Effector CD8-positive, alpha-beta T cell (primary cell): ENCODE data around the gene HIBCH.

Experiments used
- DNase-seq: peaks from one replicate; lab custom pipeline; 2025; lab: John Stamatoyannopoulos, UW

HIBCH gene

GRCh38 chr2:190188289-190188688 is 131.3 kb downstream of the HIBCH start:
- no peak for DNase-seq

GRCh38 chr2:190186238-190186637 is 133.4 kb downstream of the HIBCH start:
- DNase-seq: no peak

DNA sequence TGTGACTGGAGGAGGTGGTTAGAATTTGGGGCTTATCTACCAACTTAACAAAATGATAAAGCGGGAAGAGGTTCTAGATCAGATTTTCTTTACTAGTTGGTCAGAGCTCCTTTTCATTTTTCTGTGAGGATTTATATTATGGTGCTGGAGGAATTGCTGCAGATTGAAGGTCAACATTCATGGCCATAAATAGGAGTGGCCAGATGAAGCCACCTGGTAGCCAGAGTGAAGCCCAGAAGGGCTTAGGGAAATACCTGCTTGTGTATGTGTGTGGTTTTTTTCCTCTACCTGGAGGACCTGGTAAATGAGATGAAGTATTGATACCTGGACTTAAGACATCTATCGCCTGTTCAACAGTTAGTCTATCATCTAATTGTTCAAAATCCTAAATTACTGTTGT is 134.2 kb downstream of the HIBCH start:
- DNase-seq: no peak

- no peak for DNase-seq
Observed at GRCh38 chr2:190184460-190184859, 135.2 kb downstream of the HIBCH start.

GRCh38 chr2:190183539-190183938 is 136.1 kb downstream of the HIBCH start:
- no peak for DNase-seq

GRCh38 chr2:190182071-190182524 is 137.5 kb downstream of the HIBCH start:
- no peak for DNase-seq

- no peak for DNase-seq
Observed at GRCh38 chr2:190181123-190181669, 138.4 kb downstream of the HIBCH start.

GRCh38 chr2:190180313-190181122 is 139.1 kb downstream of the HIBCH start:
- no peak for DNase-seq

GRCh38 chr2:190179754-190180312 is 139.8 kb downstream of the HIBCH start:
- DNase-seq: no peak

GRCh38 chr2:190178066-190178722 is 141.4 kb downstream of the HIBCH start:
- no peak for DNase-seq

DNA sequence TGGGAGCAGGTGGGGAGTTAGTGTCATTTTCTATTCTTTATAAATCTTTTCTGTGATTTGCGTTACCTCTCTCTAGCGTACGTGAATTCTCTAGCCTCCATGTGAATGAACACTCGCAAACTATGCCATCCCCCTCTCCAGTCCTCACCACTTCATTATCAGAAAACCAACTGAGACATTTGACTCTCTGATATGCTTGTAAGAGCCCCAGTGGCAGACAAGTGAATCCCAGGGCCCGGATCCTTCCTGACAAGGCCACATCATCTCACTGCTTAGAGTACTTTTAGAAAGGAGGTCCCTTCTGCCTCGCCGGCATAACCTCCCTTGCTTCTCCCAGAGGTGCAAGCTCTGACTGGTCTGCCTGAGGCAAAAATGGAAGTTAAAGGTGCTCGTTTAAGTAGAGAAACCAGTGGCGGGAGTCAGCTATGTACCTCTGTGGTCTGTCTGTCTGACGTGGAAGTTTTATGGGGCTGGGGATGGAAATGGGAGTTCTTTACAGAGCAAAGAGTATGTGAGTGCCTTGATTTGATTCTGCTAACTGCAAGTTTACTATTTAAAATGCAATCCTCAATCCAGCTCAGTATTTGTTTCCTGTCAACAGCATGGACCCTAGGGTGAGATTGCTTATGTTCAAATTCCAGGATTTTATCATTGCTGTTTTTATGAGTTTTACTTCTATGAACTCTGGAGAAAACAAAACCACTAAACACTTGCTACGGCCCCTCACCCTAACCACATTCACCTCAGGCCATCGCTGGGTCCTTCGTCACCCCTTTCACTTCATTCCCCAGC is 142.2 kb downstream of the HIBCH start:
- DNase-seq: no peak

GRCh38 chr2:190173392-190173791 is 146.2 kb downstream of the HIBCH start:
- no peak for DNase-seq

DNA sequence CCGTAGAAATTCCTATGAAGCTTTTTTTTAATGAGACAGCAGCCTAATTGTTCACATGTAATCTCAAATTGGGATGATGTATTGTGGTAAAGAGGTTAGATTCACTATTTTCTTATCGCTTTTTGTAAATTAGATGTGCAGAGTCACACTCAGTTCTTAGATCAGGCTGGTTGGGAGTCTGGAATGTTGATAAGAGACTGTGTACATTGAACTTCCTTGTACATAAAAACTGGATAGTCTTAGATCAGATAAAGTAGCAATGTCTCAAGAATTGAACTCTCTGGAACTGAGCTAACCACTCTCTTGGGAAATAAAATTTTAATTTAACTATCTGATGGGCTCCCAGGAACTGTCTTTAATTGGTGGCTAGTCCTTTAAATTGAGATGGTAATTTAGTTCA is 149.0 kb downstream of the HIBCH start:
- no peak for DNase-seq

DNA sequence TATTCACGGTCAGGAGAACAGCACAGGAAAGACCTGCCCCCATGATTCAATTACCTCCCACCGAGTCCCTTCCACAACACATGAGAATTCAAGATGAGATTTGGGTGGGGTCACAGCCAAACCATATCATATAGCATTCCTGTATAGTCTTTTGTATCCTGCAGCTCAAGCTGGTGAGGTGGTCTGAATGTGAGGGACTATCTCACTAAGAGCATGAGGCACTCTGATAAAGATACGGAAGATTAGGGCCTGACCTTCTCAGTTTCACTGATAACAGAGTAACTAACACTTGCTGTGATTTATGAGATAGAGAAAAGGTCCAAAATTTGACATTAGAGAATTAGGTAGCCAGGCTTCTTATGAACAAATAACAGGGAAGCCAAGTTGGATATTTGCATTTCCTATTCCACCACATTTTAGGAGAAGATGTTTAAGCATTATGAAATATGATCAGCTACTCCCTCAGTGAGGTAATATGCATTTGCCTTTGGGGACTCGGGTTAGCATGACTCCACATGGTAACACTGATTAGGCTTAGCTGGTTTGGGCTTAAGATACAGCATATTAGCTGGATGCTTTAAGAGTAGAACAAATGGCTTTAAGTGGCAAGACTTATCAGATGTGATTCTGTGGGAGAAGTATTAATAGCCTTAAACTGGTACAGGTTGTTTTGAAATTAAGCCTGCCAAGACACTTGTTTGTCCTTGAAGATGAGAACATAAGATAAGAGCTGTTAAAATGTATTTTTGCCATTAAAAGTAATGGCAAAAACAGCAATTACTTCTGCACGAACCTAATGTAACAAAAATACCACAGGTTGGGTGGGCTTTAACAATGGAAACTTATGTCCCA is 150.2 kb downstream of the HIBCH start:
- no peak for DNase-seq

DNA sequence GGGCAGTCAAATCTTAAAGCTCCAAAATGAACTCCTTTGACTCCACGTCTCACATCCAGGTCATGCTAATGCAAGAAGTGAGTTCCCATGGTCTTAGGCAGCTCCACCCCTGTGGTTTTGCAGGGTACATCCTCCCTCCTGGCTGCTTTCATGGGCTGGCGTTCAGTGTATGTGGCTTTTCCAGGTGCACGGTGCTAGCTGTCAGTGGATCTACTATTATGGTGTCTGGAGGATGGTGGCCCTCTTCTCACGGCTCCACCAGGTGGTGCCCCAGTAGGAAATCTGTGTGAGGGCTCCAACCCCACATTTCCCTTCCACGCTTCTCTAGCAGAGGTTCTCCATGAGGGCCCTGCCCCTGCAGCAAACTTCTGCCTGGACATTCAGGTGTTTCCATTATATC is 151.9 kb downstream of the HIBCH start:
- DNase-seq: no peak

GRCh38 chr2:190165491-190165890 is 154.1 kb downstream of the HIBCH start:
- DNase-seq: no peak

- no peak for DNase-seq
Observed at GRCh38 chr2:190162851-190163250, 156.8 kb downstream of the HIBCH start.

DNA sequence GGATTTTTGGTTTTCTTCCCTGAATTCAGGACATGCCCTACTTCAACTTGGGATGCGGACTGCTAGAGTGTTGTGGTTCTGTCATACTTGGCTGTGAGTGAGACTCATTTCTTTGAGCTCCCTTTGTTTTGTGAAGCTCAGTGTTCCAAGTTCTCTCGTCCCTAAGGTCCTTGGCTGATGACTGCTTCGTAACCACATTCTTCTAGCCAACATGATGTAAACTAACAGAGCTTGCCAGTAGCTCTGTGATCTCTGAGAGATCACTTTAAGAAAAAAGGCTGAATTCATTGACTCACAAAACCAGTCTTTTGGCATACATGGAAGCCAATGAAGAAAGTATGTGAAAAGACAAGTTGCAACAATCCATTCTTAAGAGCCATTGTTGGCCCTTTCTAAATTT is 160.2 kb downstream of the HIBCH start:
- no peak for DNase-seq

DNA sequence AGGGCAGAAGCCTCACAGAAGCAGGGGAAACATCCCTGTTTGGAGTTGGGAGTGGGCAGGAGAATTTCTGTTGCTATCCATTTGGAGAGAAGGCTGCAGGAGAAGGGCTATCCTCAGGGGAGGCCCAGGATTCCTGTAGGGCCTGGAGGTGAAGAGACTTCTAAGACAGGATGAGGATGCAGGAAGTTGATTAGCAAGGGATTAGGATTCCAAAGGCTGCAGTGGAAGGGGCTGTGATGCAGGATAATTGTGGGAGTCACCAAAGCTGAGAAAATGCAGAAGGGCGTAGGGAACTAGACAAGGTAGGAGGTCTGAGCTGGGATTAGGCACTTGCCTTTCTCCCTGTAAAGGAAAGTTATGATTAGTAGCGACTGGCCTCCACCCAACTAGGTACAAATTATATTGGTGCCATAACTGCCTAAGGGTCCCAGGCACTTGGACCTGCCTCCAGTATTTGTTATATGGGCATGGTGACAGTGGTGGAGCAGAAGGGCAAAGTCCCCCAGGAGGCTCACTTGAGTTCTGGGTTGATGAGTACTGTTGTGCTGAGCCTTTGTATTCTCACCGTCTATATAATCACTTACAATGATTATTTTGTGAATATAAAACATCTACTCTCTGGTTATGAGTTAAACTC is 160.7 kb downstream of the HIBCH start:
- no peak for DNase-seq
